Lung (tissue), 12 donors: Measurements from ENCODE around the gene HOXB3. TPM values are rescaled to one million over a fixed set of nuclear protein-coding genes. Genes with fewer than 3 reads are reported as not detected.

ENCODE experiments used
- ATAC-seq: fragments of 200-7000 bp; cut with Tn5 transposase; one replicate; pipeline ENCODE4 v1.9.1; 2020; ENCODE audit warnings: moderate number of reproducible peaks; ENCODE audit not compliant: insufficient read depth, low FRiP score
- DNase-seq, 3 donors: peaks; one replicate each; pipeline ENCODE4 v3.0.0-alpha.2; 2013 to 2017
- H3K27ac ChIP-seq, 2 donors: one replicate each; pipeline ENCODE4 v1.5.1; 2013; ENCODE audit warnings: mild to moderate bottlenecking in 2 of 2, moderate library complexity in 2 of 2, control low read depth in 1 of 2, inconsistent platforms in 1 of 2, low read depth in 1 of 2, low read length in 1 of 2
- H3K27me3 ChIP-seq, 3 donors: one replicate each; pipeline ENCODE4 v1.5.1; 2013; ENCODE audit warnings: low read length in 2 of 3; ENCODE audit not compliant: control insufficient read depth in 3 of 3, insufficient read depth in 3 of 3
- H3K36me3 ChIP-seq, 4 donors: one replicate each; pipeline ENCODE4 v1.5.1; 2013; ENCODE audit warnings: low read length in 4 of 4, mild to moderate bottlenecking in 1 of 4, moderate library complexity in 1 of 4; ENCODE audit not compliant: control insufficient read depth in 4 of 4, insufficient read depth in 4 of 4
- H3K4me1 ChIP-seq, 5 donors: one replicate each; pipeline ENCODE4 v1.5.1; 2013; ENCODE audit warnings: low read length in 5 of 5, mild to moderate bottlenecking in 2 of 5, moderate library complexity in 1 of 5; ENCODE audit not compliant: control insufficient read depth in 5 of 5, insufficient read depth in 5 of 5
- H3K4me3 ChIP-seq: one replicate; pipeline ENCODE4 v1.5.1; 2013; ENCODE audit warnings: mild to moderate bottlenecking, control low read depth, moderate library complexity
- H3K9ac ChIP-seq, 2 donors: one replicate each; pipeline ENCODE4 v1.5.1; 2013; ENCODE audit warnings: low read length in 2 of 2, control low read depth in 1 of 2; ENCODE audit not compliant: insufficient read depth in 1 of 2
- H3K9me3 ChIP-seq, 4 donors: one replicate each; pipeline ENCODE4 v1.5.1; 2013; ENCODE audit warnings: low read length in 3 of 4, mild to moderate bottlenecking in 1 of 4, moderate library complexity in 1 of 4; ENCODE audit not compliant: control insufficient read depth in 4 of 4, insufficient read depth in 3 of 4
- CTCF ChIP-seq: IDR thresholded peaks from 2 replicates; pipeline ENCODE4 v1.5.1; 2012; ENCODE audit warnings: mild to moderate bottlenecking; ENCODE audit errors: control extremely low read depth, extremely low read depth
- WGBS, 2 donors: extraction: QIAGEN DNeasy Blood & Tissue Kit; methylation state at CpG; one replicate each; pipeline ENCODE4 v1.1.7; 2013; 5-methylcytosine and 5-hydroxymethylcytosine counted together
- polyA plus RNA-seq, 2 donors: library from polyadenylated mRNA; stranded (reverse); fragments of 200-250 nt; gene quantifications; one replicate each; pipeline ENCODE4 v1.2.1, GENCODE V29; 2013
- total RNA-seq, 2 donors: library from RNA; depleted of rRNA in 1 of 2; stranded (reverse); fragments of >200 nt in 1 of 2; gene quantifications; one replicate each; pipeline ENCODE4 v1.2.1, GENCODE V29; 2014 to 2021
- donor health status: control.
- donor health status: control.
- donor health status: Bipolar disorder and iron deficiency.
- donor health status: healthy.
- donor health status: DM: yes; HTN: yes; CAD: no.

The HOXB3 gene
- total and polyA plus RNA-seq, 4 donors: 1.9 to 21.1 (median 6.7) TPM

GRCh38 chr17:48626245-48627117 is 36.4 kb upstream of the HOXB3 start, which contains the start of gene HOXB9:
Gene HOXB9, minus strand, starts transcription at chr17:48626358. Its CDS starts 89 bp downstream, at chr17:48626269.
- Histone ChIP-seq H3K36me3 (no peaks in the 10 kb centered on the region), H3K4me1 (peaks cover 0 to 14% (median 12%) of the 10 kb centered on the region in 5 donors), H3K27me3 (peaks cover 21 to 91% (median 85%) of the 10 kb centered on the region in 3 donors), H3K27ac (no peak within 1 kb of the TSS), H3K4me3 (no peak within 1 kb of the TSS), H3K9me3 (peaks cover 0 to 6% (median 0%) of the 10 kb centered on the region in 4 donors), H3K9ac (no peak within 1 kb of the TSS)
- DNase-seq (no peak), ATAC-seq (no peak)
- WGBS, 2 donors: 3% methylated on average over 50 of the region's 50 CpGs
- no peak for TF ChIP-seq CTCF

- no peaks in the 10 kb centered on the region for H3K36me3 ChIP-seq
- H3K27me3 ChIP-seq: peaks cover 23 to 91% (median 85%) of the 10 kb centered on the region in 3 donors
- ATAC-seq (peak; percentile 30), DNase-seq (peak in 2 of 3 donors; percentile 48)
- WGBS, 2 donors: 0 to 1% methylated on average over 64 to 69 of the region's 69 CpGs
- peaks cover 0 to 6% (median 0%) of the 10 kb centered on the region in 4 donors for H3K9me3 ChIP-seq
- H3K27ac ChIP-seq: no peak overlapping the region
- H3K9ac ChIP-seq: no peak overlapping the region
- no peak overlapping the region for H3K4me3 ChIP-seq
- TF ChIP-seq CTCF: no peak
- H3K4me1 ChIP-seq: peaks cover 0 to 14% (median 12%) of the 10 kb centered on the region in 5 donors
Observed at GRCh38 chr17:48625495-48626244, 35.6 kb upstream of the HOXB3 start.

GRCh38 chr17:48624544-48625494 is 34.8 kb upstream of the HOXB3 start:
- Histone ChIP-seq H3K4me3 (no peak overlapping the region), H3K4me1 (peaks cover 0 to 14% (median 12%) of the 10 kb centered on the region in 5 donors), H3K27ac (no peak overlapping the region), H3K9me3 (peaks cover 0 to 7% (median 0%) of the 10 kb centered on the region in 4 donors), H3K9ac (no peak overlapping the region), H3K36me3 (no peaks in the 10 kb centered on the region), H3K27me3 (peaks cover 23 to 91% (median 85%) of the 10 kb centered on the region in 3 donors)
- DNase-seq (peak; percentile 60 to 73 (median 66)), ATAC-seq (peak; percentile 4)
- WGBS, 2 donors: 2 to 3% methylated on average over 58 to 66 of the region's 66 CpGs
- no peak for TF ChIP-seq CTCF
